HG03378 (cell line): ENCODE results near the gene EXOC4.
A peak's percentile ranks its signal among the peaks of the same experiment; 100 is the strongest.

Experiments used
- ATAC-seq: cut with Tn5 transposase; IDR thresholded peaks from one replicate; pipeline ENCODE4 v1.9.1; 2021; ENCODE audit warnings: mild to moderate bottlenecking, moderate library complexity; ENCODE audit not compliant: unreplicated experiment

EXOC4 gene

GRCh38 chr7:133812877-133813276, 560.0 kb downstream of the EXOC4 start:
- no peak for ATAC-seq

GRCh38 chr7:133815611-133816210, 562.8 kb downstream of the EXOC4 start:
- ATAC-seq = no peak

DNA sequence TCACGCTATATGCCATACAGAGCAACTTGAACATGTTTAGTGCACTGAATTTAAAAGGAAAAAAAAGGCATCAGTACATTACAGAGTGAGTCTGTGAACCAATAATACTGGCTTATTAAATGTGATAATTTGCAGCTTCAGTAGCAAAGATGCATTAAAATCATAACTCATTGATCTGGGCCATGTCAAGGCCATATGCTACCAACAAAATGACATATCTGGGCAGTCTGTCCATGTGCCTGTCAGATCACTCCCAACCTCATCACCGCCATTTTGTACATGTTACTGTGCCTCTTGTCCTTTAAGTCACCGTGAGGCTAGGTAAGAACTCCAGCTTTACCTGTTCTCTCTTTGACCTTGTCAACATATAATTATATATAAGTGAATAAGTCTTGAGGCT, 566.8 kb downstream of the EXOC4 start:
- no peak for ATAC-seq

DNA sequence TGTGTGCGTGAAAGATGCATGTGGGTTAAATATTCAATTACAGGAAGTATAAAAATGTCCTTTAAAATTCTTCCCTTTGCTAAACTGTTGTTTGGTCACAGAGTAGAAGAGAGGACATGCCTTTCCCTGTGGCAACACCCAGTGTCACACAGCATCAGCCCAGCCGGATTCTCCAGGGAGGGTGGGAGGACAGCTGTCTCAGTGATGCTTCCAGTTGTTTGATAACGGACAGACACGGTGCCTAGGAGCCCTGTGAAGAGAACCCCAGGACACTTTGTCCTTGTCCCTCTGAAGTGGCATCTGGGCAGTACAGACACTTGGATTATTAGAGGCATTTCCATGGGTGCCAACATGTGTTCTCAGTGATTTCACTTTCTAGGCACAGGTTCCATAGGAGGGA, 567.7 kb downstream of the EXOC4 start:
- no peak for ATAC-seq

DNA sequence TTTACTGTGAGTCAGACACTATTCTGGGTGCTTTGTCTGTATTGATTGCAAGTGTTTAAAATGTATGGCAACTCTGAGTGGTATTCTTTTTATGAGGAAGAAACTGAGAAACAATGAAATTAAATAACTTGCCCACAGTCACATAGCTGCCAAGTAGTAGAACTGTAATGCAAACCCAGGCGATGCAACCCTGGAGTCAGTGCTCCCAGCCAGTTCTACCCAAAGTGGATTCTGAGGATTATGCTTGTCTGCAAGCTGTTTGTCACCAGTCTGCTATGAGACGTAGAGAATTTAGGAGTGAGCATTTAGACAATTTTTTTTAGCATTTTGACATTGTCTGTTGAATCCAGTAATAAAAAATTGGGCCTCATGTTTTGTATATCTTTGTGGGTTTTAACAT, 568.3 kb downstream of the EXOC4 start:
- no peak for ATAC-seq

DNA sequence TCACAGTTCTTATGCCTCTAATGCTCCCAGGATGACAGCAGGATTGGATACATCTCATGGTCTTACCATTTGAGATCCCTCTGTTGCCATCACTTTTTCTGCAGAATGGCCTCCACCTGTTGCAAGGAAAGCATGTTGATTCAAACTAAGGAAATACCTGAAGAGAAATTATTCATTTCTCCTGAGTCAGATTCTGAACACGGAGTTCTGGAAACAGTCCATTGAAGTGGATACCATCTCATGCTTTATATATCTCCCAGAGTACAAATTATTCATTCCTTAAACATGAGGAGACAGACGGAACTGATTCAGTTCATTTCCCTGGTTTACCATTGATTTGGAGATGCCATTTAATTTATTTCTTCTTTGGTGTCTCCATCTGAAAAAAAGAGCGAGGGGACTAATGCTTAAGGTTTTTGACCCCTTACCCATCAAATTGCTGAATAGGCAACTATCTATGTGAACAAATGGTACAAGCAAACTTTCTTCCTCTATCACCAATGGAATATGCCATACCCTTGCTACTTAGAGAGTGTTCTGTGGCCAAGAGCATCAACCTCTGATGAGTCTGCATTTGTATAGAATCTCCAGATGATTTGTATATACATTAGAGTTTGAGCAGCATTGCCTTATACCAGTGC, 569.2 kb downstream of the EXOC4 start:
- no peak for ATAC-seq

- ATAC-seq = no peak
These were observed 570.1 kb downstream of the EXOC4 start for GRCh38 chr7:133822868-133823552.

- ATAC-seq = no peak
These were observed 571.3 kb downstream of the EXOC4 start for GRCh38 chr7:133824132-133824531.

- peak; percentile 86 for ATAC-seq
These were observed 575.1 kb downstream of the EXOC4 start for GRCh38 chr7:133827707-133828623.

DNA sequence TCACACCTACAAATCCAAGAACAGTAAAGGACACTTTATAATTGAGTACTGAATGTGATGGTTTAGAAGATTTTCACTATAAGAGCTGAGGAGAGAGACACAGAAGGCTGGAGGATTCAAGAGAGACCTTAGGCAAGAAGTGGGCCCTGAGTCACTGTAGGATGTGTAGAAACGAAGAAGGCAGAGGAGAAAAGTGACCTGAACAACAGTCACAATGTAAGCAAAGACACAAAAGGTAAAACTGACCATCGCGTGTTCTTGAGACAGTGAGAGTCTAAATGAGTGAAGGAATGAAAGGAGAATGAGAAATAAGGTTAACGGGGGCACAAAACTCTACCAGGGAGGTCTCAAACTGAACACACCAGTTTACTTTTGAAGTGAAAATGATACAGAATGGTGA, 576.0 kb downstream of the EXOC4 start:
- ATAC-seq = no peak

DNA sequence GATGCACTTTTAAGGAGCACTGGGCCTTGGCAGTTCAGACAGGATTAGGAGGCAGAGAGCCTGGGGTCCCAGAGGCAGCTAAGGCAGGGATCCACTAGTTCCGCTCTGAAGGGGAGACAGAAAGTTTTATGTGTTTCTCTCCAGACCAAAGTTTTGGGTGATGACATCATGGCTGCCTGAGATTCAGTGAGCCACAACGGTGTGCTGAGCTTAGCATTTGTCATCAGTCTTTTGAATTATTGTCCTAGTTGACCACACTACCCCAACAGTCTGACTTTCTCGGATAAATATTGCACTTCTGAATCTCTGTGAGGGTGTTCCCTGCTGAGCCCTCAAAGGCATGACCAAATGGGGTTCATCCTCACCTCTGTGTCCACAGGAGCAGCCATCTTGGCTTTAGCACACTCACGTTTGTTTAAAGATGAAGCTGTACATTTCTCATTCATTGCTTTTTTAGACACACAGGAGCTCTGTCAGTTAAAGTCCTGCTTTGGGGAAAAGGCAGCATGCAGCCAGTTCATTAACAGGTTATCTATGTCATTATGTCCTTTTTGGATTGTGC, 576.5 kb downstream of the EXOC4 start:
- ATAC-seq = no peak

- ATAC-seq = no peak
These were observed 577.2 kb downstream of the EXOC4 start for GRCh38 chr7:133830081-133830480.

DNA sequence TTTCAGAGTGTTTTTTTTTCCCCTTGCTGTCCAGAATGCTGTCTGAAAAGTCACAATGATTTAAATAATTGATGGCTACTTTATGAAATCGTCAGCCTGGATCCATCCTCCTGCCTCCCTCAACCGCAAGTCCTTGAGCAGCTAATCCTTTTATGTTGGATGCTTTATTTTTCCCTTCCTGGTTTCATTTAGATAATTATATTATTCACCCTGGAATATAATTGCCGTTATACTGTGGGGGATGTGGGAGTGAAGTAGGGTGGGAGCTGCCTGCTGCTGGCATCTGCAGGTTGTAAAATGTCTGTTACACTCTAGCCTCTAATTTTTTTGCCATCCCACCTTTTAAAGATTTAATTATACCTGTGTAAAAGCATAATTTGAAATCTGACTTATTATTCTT, 583.8 kb downstream of the EXOC4 start:
- ATAC-seq = no peak

DNA sequence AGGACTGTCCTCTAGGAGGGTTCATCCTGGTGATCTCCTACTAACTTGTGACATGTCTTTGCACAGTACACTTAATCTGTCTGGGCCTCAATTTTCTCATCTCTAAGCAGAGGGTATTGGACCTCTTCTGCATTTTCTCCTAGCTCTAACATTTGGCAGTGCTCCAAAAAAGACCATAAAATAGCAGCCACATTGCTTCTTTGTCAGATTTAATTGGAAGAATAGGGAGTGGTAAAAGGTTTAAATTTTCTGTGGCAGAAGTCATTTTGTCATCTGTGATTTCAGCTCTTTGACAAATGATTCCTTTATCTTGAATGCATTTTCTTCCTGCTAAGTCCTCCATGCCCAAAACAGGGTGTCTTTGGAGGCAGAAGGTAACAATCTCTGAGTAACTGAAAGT, 584.3 kb downstream of the EXOC4 start:
- no peak for ATAC-seq

GRCh38 chr7:133839121-133839520, 586.2 kb downstream of the EXOC4 start:
- ATAC-seq = no peak

DNA sequence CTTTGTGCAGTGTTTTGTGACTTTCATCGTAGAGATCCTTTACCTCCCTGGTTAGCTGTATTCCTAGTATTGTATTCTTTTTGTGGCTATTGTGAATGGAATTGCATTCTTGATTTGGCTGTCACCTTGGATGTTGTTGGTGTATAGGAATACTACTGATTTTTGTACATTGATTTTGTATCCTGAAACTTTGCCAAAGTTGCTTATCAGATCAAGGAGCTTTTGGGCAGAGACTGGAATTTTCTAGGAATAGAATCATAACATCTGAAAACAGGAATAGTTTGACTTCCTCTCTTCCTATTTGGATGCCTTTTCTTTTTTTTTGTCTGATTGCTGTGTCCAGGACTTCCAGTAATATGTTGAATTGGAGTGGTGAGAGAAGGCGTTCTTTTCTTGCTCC, 590.5 kb downstream of the EXOC4 start:
- ATAC-seq = no peak

GRCh38 chr7:133845005-133845404, 592.1 kb downstream of the EXOC4 start:
- no peak for ATAC-seq

DNA sequence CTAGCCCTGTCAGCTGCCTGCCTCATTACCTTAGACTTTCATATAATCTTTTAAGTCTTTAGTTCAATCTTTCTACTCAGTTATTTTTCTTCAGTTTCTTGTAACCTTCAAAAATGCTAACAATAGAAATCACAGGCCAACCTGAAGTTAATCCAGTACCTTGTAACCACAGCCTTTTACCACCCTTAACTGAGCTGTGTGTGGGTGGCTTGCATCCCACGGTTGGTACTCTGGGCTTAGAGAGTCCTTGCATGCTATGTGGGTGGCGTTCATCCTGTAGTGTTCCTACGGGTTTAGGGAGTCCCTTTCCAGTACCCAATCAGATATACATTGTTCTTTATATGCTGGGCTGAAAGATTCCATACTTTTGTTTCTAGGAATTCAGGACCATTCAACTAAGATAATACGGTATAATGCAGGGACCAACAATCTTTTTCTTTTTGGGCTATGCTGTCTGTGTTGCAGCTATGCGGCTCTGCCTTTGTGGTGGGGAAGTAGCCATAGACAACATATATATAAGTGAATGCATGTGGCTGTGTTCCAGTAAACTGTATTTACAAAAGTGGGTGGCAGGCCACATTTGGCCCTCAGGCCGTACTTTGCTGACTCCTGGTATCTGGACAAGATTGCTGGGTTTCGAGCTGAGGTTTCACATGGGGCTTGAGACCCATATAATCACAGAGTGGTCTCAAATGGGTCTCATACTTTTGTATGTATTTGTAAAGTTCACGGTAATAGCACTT, 593.5 kb downstream of the EXOC4 start:
- ATAC-seq = no peak

DNA sequence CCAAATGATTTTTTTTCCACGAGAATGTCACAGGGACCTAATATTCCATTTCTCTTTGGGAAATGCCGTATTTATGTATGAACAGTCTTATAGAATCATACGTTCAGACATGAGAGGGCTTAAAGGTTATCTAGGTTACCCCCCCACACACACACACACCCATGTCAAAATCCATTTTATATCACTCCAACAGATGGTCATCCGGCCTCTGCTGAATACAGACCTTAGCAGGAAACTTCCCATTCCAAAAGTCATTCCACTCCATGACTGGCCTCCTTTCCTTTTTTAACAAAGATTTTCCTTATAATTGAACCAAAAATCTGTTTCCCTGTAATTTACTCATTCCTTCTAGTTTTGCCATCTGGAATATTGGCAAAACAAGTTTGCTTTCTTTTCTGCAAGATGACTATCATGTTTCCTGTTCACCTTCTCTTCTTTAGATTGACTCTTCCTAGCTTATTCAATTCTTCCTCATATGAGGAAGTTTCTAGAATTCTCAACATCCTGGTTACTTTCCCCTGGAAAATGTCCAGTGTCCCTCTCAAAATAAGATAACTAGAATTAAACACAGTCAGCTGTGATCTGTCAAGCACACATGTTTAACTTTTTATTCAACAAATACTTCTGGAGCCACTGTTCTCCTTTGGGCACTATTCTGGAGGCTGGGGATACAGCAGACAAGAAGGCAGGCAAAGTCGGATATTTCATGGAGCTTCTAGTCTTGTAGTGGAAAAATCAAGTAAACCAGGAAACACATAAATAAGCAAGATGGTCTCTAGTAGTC, 597.8 kb downstream of the EXOC4 start:
- ATAC-seq = no peak

- ATAC-seq = no peak
These were observed 598.5 kb downstream of the EXOC4 start for GRCh38 chr7:133851411-133851810.
